ENCODE results near the gene ECD.
A peak's percentile ranks its signal among the peaks of the same experiment; 100 is the strongest.

DNA sequence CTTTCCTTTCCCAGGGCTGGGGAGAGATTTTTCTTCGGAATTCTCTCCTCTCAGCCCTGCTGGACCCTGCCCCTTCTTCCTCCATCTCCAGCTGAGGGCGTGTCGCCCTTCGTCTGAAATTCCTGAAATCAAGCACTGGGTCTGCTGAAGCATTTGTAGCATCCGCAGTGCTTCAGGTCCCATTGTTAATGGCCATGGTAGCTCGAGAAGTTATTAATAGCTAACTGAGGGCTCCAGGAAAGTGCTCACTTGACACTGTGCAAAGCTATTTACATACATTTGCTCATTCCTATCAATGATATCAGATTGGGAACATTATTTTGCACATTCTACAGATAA lies 626 bp upstream of the ECD start:
- TF ChIP-seq CTCF (IDR thresholded peaks at IDR 0.05; ENCODE audit: poor library complexity, severe bottlenecking) (no peak), RAD21 (conservative IDR thresholded peaks at IDR 0.05) (no peak)
- TF ChIP-seq, protein P1, sequence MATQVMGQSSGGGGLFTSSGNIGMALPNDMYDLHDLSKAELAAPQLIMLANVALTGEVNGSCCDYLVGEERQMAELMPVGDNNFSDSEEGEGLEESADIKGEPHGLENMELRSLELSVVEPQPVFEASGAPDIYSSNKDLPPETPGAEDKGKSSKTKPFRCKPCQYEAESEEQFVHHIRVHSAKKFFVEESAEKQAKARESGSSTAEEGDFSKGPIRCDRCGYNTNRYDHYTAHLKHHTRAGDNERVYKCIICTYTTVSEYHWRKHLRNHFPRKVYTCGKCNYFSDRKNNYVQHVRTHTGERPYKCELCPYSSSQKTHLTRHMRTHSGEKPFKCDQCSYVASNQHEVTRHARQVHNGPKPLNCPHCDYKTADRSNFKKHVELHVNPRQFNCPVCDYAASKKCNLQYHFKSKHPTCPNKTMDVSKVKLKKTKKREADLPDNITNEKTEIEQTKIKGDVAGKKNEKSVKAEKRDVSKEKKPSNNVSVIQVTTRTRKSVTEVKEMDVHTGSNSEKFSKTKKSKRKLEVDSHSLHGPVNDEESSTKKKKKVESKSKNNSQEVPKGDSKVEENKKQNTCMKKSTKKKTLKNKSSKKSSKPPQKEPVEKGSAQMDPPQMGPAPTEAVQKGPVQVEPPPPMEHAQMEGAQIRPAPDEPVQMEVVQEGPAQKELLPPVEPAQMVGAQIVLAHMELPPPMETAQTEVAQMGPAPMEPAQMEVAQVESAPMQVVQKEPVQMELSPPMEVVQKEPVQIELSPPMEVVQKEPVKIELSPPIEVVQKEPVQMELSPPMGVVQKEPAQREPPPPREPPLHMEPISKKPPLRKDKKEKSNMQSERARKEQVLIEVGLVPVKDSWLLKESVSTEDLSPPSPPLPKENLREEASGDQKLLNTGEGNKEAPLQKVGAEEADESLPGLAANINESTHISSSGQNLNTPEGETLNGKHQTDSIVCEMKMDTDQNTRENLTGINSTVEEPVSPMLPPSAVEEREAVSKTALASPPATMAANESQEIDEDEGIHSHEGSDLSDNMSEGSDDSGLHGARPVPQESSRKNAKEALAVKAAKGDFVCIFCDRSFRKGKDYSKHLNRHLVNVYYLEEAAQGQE (IDR thresholded peaks at IDR 0.05; ENCODE audit: borderline replicate concordance): peak; percentile 81
